Endothelial cell of umbilical vein (primary cell): Measurements from ENCODE around the gene PANX3. TPM values are rescaled to one million over a fixed set of nuclear protein-coding genes. Genes with fewer than 3 reads are reported as not detected.
A peak's percentile ranks its signal among the peaks of the same experiment; 100 is the strongest.

Experiments used
- BruUV-seq: library from RNA; stranded (reverse); fragments of 400-500 nt; replicated peaks from 2 replicates; lab custom pipeline; 2021; lab: Mats Ljungman, UMichigan
- CTCF ChIA-PET: fragments of 300-600, 350-600 bp; sonication (Branson Sonifier 250); formaldehyde crosslinking; loops from one replicate; lab custom pipeline; 2021; ENCODE audit warnings: antibody characterized with exemption, inconsistent platforms; lab: Charles Lee
- POLR2A ChIA-PET: fragments of 300-600, 350-600 bp; sonication (Branson Sonifier 250); formaldehyde crosslinking; loops from one replicate; lab custom pipeline; 2021; ENCODE audit warnings: antibody characterized with exemption, inconsistent platforms; lab: Charles Lee
- DNase-seq: peaks from one replicate; pipeline ENCODE4 v3.0.0-alpha.2; 2011; ENCODE audit warnings: low read depth, low spot score
- FAIRE-seq: peaks from 2 replicates; lab custom pipeline; 2011; peaks lifted over from hg19 to GRCh38; lab: Jason Lieb, UNC
- H2AFZ ChIP-seq: 2 replicates; pipeline ENCODE4 v1.6.0; 2012; ENCODE audit warnings: low read depth, low read length, control low read depth, inconsistent platforms
- H3K27ac ChIP-seq: 2 replicates; pipeline ENCODE4 v1.5.1; 2011; ENCODE audit warnings: low read depth, mild to moderate bottlenecking, control low read depth, low read length, moderate library complexity; ENCODE audit not compliant: insufficient read depth
- H3K27me3 ChIP-seq, 2 experiments: 2 replicates each; pipeline versions ENCODE4 v1.6.0 to v1.6.1; 2011; ENCODE audit warnings: low read length in 2 of 2, mixed read lengths in 1 of 2; ENCODE audit not compliant: control insufficient read depth in 2 of 2, insufficient read depth in 2 of 2
- H3K36me3 ChIP-seq, 2 experiments: 2 replicates in 1 of 2; 3 replicates in 1 of 2; pipeline ENCODE4 v1.5.1; 2011; ENCODE audit warnings: low read length in 2 of 2, mild to moderate bottlenecking in 1 of 2, moderate library complexity in 1 of 2; ENCODE audit not compliant: control insufficient read depth in 2 of 2, insufficient read depth in 2 of 2; ENCODE audit errors: extremely low read depth in 1 of 2
- H3K4me1 ChIP-seq: 3 replicates; pipeline ENCODE4 v1.5.1; 2011; ENCODE audit warnings: mild to moderate bottlenecking, low read length; ENCODE audit not compliant: control insufficient read depth, insufficient read depth; ENCODE audit errors: extremely low read depth
- H3K4me2 ChIP-seq: 2 replicates; pipeline ENCODE4 v1.6.1; 2011; ENCODE audit warnings: low read length, control low read depth, mixed read lengths; ENCODE audit not compliant: insufficient read depth
- H3K4me3 ChIP-seq, 3 experiments: fragments of 200-600 bp in 1 of 3; sonication (generic), shearing (Covaris generic) in 1 of 3; replicated peaks in 1 of 3; 2 replicates each; pipeline ENCODE4 v1.5.1; 2011 to 2016; ENCODE audit warnings: control low read depth in 3 of 3, low read length in 3 of 3, mild to moderate bottlenecking in 2 of 3, inconsistent platforms in 1 of 3, low read depth in 1 of 3, moderate library complexity in 1 of 3; ENCODE audit not compliant: insufficient read depth in 1 of 3
- H3K79me2 ChIP-seq: 2 replicates; pipeline ENCODE4 v1.6.0; 2012; ENCODE audit warnings: low read length, inconsistent platforms; ENCODE audit not compliant: control insufficient read depth, insufficient read depth
- H3K9ac ChIP-seq: replicated peaks from 2 replicates; pipeline ENCODE3; 2011; ENCODE audit warnings: low read length, control low read depth; ENCODE audit not compliant: insufficient read depth; ENCODE audit errors: extremely low read depth
- H3K9me1 ChIP-seq: replicated peaks from 3 replicates; pipeline ENCODE4 v1.6.0; 2011; ENCODE audit warnings: mild to moderate bottlenecking, low read length; ENCODE audit not compliant: control insufficient read depth, insufficient read depth; ENCODE audit errors: extremely low read depth
- H3K9me3 ChIP-seq: replicated peaks from 2 replicates; pipeline ENCODE4 v1.5.1; 2012; ENCODE audit warnings: low read length, inconsistent platforms; ENCODE audit not compliant: control insufficient read depth, insufficient read depth
- H4K20me1 ChIP-seq: replicated peaks from 2 replicates; pipeline ENCODE3; 2011; ENCODE audit warnings: mild to moderate bottlenecking, low read length; ENCODE audit not compliant: control insufficient read depth, insufficient read depth; ENCODE audit errors: extremely low read depth
- EZH2 ChIP-seq: IDR thresholded peaks from 2 replicates; pipeline ENCODE4 v1.6.1; 2012; ENCODE audit warnings: borderline replicate concordance, low read depth, mild to moderate bottlenecking, moderate library complexity, low read length, inconsistent platforms; ENCODE audit not compliant: severe bottlenecking
- FOS ChIP-seq: IDR thresholded peaks from 2 replicates; pipeline ENCODE4 v1.6.1; 2011; ENCODE audit warnings: mild to moderate bottlenecking, low read length, moderate library complexity, borderline replicate concordance; ENCODE audit not compliant: insufficient read depth
- GATA2 ChIP-seq: IDR thresholded peaks from 2 replicates; pipeline ENCODE4 v1.7.0; 2011; ENCODE audit warnings: low read depth, mild to moderate bottlenecking, moderate library complexity, mixed read lengths, low read length; ENCODE audit not compliant: insufficient read length, insufficient read depth
- JUN ChIP-seq: IDR thresholded peaks from 2 replicates; pipeline ENCODE4 v1.6.1; 2011; ENCODE audit warnings: borderline replicate concordance, low read depth; ENCODE audit not compliant: insufficient read length, insufficient read depth
- MYC ChIP-seq: IDR thresholded peaks from one replicate; pipeline ENCODE4 v1.6.1; 2011; ENCODE audit warnings: mild to moderate bottlenecking, low read depth, low read length
- POLR2A ChIP-seq: IDR thresholded peaks from 2 replicates; pipeline ENCODE4 v1.6.1; 2012; ENCODE audit warnings: low read depth, mild to moderate bottlenecking, control low read depth, low read length
- POLR2AphosphoS5 ChIP-seq: IDR thresholded peaks from 2 replicates; pipeline ENCODE4 v1.6.1; 2012; ENCODE audit warnings: low read depth, mild to moderate bottlenecking, control low read depth, low read length, moderate library complexity; ENCODE audit not compliant: insufficient read depth
- dilution Hi-C: fragments of 300-500 bp; cut with MboI; formaldehyde crosslinking; loops from one replicate; pipeline ENCODE4 v1.15.0; 2019; ENCODE audit warnings: low sequenced_read_pairs; ENCODE audit not compliant: extremely low pct_ligation_motif_present
- intact Hi-C: fragments of 100-400 bp; cut with micrococcal nuclease; formaldehyde crosslinking; loops from one replicate; pipeline ENCODE4 v1.10.0; 2022
- polyA plus RNA-seq, 4 experiments: library from polyadenylated mRNA; depleted of rRNA in 3 of 4; stranded (reverse) in 3 of 4; unstranded in 1 of 4; fragments of >200 nt; gene quantifications; 2 replicates each; pipeline versions ENCODE4 v1.2.1 to v1.2.3, GENCODE V29; 2011 to 2012; ENCODE audit warnings: missing spikeins in 1 of 4
- total RNA-seq: library from RNA; stranded (reverse); gene quantifications from 2 replicates; pipeline ENCODE4 v1.2.3, GENCODE V29; 2021
- TF ChIP-seq, protein P1 (sequence below), 2 donors: IDR thresholded peaks; 1 replicate in 1 of 2; 2 replicates in 1 of 2; pipeline ENCODE4 v1.5.1; 2011; ENCODE audit warnings: low read length in 2 of 2, mild to moderate bottlenecking in 2 of 2, moderate library complexity in 2 of 2, control low read depth in 1 of 2, inconsistent platforms in 1 of 2, low read depth in 1 of 2; ENCODE audit not compliant: insufficient read depth in 1 of 2; ENCODE audit errors: extremely low read depth in 1 of 2
- TF ChIP-seq, protein P2 (sequence below): IDR thresholded peaks from 2 replicates; pipeline ENCODE4 v1.6.1; 2011; ENCODE audit not compliant: insufficient read depth, insufficient read length

PANX3 gene
- total and polyA plus RNA-seq, 2 donors (not counting 3 experiments of a cell fraction or from before 2014, with no cell fraction given): not detected

DNA sequence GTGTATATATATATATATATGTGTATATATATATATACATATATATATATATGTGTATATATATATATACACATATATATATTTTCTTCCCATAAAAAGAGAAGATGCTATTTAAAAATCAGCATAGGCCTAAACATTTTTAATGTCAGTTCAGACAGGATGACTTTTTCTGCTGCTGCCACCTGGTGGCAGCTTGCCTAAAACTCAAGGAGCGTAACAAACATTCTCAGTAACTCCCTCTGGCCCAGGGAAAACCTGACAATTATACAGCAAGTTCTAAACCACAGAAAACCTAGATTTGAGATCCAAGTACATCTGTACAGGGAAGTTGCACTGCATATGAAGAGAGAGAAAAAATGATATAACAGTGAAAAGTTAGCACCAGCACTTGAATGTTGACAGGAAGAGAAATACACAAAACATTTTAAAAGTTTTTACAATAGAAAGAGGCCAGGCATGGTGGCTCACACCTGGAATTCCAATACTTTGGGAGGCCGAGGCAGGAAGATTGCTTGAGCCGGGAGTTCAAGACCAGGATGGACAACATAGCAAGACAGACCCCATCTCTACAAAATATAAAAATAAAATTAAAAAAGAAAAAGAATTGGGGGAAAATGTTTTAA lies 24.9 kb upstream of the PANX3 start:
- Histone ChIP-seq H3K27ac (no peak overlapping the region), H2AFZ (no peak overlapping the region), H3K9me3 (no peaks in the 10 kb centered on the region), H3K9me1 (no peaks in the 10 kb centered on the region), H3K27me3 (peaks cover 7 to 16% of the 10 kb centered on the region in 2 experiments), H3K4me2 (no peak overlapping the region), H3K79me2 (no peaks in the 10 kb centered on the region), H3K4me3 (no peak overlapping the region), H4K20me1 (no peaks in the 10 kb centered on the region), H3K36me3 (no peaks in the 10 kb centered on the region), H3K9ac (no peak overlapping the region), H3K4me1 (no peaks in the 10 kb centered on the region)
- DNase-seq (peak; percentile 59), FAIRE-seq (peak; percentile 82)
- BruUV-seq: no TSS peak
- ChIA-PET POLR2A (no interaction called here), CTCF (interaction anchor here (0.6 to 3.9 kb wide), 7 partner anchors 17 to 515 kb away, joined by 3 to 52 read pairs (median 8); partner anchors contain the start of gene OR8A1)
- dilution Hi-C loops: no loop called here
- no peak for TF ChIP-seq POLR2AphosphoS5
- TF ChIP-seq, protein P1, sequence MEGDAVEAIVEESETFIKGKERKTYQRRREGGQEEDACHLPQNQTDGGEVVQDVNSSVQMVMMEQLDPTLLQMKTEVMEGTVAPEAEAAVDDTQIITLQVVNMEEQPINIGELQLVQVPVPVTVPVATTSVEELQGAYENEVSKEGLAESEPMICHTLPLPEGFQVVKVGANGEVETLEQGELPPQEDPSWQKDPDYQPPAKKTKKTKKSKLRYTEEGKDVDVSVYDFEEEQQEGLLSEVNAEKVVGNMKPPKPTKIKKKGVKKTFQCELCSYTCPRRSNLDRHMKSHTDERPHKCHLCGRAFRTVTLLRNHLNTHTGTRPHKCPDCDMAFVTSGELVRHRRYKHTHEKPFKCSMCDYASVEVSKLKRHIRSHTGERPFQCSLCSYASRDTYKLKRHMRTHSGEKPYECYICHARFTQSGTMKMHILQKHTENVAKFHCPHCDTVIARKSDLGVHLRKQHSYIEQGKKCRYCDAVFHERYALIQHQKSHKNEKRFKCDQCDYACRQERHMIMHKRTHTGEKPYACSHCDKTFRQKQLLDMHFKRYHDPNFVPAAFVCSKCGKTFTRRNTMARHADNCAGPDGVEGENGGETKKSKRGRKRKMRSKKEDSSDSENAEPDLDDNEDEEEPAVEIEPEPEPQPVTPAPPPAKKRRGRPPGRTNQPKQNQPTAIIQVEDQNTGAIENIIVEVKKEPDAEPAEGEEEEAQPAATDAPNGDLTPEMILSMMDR (IDR thresholded peaks at IDR 0.05; ENCODE audit: extremely low read depth in 1 of 2, insufficient read depth in 1 of 2, low read depth in 1 of 2, low read length in 2 of 2): peak; percentile 52 to 57
- intact Hi-C loops: loop anchor here (1.0 to 5.0 kb wide), 3 partner anchors 171 to 514 kb away; no protein-coding TSS in a partner anchor

- no peaks in the 10 kb centered on the region for H3K9me3 ChIP-seq
- FAIRE-seq (no peak), DNase-seq (no peak)
- dilution Hi-C loops: no loop called here
- no peak overlapping the region for H3K9ac ChIP-seq
- no peak overlapping the region for H2AFZ ChIP-seq
- ChIA-PET CTCF (interaction anchor here (1.6 kb wide), 1 partner anchor 175 kb away, joined by 5 read pairs; no protein-coding TSS in a partner anchor), POLR2A (no interaction called here)
- H4K20me1 ChIP-seq: no peaks in the 10 kb centered on the region
- no peak overlapping the region for H3K4me3 ChIP-seq
- H3K36me3 ChIP-seq: no peaks in the 10 kb centered on the region
- no peaks in the 10 kb centered on the region for H3K4me1 ChIP-seq
- no peaks in the 10 kb centered on the region for H3K79me2 ChIP-seq
- intact Hi-C loops: no loop called here
- H3K27me3 ChIP-seq: peaks cover 0 to 10% of the 10 kb centered on the region in 2 experiments
- BruUV-seq: no TSS peak
- no peaks in the 10 kb centered on the region for H3K9me1 ChIP-seq
- H3K4me2 ChIP-seq: no peak overlapping the region
- no peak for TF ChIP-seq FOS
- no peak for TF ChIP-seq GATA2
- TF ChIP-seq POLR2A: no peak
- TF ChIP-seq EZH2: no peak
- TF ChIP-seq POLR2AphosphoS5: no peak
- no peak for TF ChIP-seq JUN
- no peak for TF ChIP-seq MYC
- TF ChIP-seq, protein P2, sequence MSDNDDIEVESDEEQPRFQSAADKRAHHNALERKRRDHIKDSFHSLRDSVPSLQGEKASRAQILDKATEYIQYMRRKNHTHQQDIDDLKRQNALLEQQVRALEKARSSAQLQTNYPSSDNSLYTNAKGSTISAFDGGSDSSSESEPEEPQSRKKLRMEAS: no peak
- TF ChIP-seq, protein P1 (IDR thresholded peaks at IDR 0.05; ENCODE audit: extremely low read depth in 1 of 2, insufficient read depth in 1 of 2, low read depth in 1 of 2, low read length in 2 of 2): no peak
- no peak overlapping the region for H3K27ac ChIP-seq
Observed at GRCh38 chr11:124591430-124591829, 19.8 kb upstream of the PANX3 start.
